Stimulated activated CD4-positive, alpha-beta T cell treated with anti-CD3 and anti-CD28 coated beads, Interleukin-1b, Interleukin-23, amount 100 ng/mL, for 48 hours (primary cell): ENCODE results near the gene TYMP.
A peak's percentile ranks its signal among the peaks of the same experiment; 100 is the strongest.
"Not testable (repeated sequence)": the region's sequence is repeated elsewhere in the genome, so short reads cannot be mapped to it uniquely, and the experiment has no call there.

ENCODE experiments used
- DNase-seq: peaks from one replicate; pipeline ENCODE4 v3.0.0-alpha.2; 2020

The TYMP gene

DNA sequence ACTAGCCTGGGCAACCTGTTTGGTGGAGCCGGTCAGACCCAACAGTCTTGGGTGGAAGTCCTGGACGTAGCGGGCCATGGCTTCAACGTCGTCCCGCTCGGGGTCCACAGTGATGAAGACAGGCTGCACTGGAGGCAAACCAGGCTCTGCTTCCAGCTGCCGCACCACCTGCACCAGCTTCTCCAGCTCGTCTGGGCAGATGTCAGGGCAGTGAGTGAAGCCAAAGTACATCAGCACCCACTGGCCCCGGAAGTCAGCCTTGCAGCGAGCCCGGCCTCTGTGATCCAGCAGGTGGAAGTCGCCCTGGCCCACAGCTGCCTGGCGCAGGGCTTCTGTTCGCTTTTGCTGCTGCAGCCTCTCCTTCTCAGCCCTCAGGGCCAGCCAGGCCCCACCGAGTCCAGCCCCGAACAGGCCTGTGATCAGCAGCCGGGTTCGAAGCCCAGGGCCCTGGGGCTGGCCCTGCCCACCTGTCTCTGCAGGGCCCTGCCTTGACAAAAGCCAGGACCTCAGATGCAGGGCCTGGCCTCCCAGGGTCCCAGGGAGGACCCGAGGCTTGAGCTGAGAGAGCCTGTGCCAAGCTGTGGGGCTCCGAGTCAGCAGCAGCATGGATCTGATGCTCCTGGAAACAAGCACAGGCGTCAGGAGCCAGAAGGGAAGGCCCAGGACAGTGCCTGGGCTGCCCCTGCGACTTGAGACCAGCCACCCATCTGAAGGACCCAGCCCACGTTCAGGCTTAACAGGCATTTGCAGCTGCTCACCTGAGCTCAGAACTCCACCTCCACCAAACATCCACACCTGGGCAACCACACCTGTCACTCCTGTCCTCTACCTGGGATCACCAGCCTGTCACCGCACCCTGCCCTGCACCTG lies 5.8 kb downstream of the TYMP start:
- no peak for DNase-seq

DNA sequence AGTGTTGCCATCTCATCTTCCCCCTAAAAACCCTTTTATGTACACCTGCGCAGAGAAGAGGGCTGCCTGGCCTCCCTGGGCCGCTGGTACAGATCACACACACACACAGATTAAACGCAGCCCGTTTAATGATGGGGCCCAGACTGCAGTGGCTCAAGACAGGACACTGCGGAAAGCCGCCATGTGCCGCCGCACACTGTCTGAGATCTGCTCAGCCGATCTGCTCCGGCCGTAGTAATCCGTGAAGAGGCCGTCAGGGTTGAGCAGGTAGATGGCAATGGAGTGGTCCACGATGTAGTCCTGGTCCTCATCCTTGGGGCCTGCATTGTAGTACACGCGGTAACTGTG lies 6.4 kb downstream of the TYMP start:
- DNase-seq = no peak

DNA sequence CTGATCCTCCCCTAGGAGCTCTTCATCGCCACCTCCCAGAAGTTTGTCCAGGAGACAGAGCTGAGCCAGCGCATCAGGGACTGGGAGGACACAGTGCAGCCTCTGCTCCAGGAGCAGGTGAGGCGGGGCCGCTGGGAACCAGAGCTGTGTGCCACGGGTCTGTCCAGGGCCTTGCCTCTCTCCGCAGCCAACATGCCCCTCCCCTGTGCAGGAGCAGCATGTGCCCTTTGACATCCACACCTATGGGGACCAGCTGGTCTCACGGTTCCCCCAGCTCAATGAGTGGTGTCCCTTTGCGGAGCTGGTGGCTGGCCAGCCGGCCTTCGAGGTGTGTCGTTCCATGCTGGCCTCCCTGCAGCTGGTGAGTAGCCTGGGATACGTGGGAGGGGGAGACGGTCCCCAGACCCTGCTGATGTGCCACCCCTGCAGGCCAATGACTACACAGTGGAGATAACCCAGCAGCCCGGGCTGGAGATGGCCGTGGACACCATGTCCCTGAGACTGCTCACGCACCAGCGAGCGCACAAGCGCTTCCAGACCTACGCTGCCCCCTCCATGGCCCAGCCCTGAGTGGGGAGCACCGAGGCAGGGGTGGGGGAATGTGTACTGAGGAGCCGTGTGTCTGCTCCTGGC lies 6.9 kb downstream of the TYMP start:
- DNase-seq = no peak

DNA sequence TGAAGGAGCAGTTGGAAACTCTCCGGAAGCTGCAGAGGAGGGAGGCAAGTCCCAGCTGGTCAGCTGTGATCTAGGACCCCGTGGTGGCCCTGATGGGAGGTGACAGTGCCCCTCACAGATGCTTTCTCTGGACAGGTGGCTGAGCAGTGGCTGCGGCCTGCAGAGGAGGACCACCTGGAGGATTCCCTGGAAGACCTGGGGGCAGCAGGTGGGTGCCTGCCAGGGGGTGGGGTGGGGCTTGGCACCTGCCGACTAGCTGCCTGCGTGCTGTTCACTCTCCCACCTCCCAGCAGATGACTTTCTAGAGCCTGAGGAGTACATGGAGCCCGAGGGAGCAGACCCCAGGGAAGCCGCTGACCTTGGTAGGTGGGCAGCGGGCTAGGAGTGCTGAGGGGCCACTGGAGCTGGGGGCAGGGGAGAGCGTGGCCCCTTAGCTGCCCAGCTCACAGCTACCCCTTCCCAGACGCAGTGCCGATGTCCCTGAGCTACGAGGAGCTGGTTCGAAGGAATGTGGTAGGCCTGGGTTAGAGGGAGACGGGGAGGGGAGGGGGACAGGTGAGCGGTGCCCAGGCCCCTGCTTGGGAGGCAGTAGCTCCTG lies 7.5 kb downstream of the TYMP start:
- DNase-seq = no peak

DNA sequence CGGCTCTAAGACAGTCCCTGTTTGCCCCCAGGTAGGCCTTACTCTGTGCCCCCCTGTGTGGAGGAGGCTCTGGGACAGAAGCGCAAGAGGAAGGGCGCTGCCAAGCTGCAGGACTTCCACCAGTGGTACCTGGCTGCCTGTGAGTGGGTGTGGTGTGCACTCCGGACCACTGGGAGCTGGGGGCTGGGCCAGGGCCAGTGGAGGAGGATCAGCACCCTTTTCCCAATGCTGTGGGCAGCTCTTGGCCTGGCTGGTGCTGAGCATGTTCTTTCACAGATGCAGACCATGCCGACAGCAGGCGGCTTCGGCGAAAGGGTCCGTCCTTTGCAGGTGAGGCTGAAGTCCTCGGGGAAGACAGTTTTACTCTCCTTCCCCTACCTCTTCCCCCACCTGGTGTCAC lies 8.1 kb downstream of the TYMP start:
- no peak for DNase-seq

DNA sequence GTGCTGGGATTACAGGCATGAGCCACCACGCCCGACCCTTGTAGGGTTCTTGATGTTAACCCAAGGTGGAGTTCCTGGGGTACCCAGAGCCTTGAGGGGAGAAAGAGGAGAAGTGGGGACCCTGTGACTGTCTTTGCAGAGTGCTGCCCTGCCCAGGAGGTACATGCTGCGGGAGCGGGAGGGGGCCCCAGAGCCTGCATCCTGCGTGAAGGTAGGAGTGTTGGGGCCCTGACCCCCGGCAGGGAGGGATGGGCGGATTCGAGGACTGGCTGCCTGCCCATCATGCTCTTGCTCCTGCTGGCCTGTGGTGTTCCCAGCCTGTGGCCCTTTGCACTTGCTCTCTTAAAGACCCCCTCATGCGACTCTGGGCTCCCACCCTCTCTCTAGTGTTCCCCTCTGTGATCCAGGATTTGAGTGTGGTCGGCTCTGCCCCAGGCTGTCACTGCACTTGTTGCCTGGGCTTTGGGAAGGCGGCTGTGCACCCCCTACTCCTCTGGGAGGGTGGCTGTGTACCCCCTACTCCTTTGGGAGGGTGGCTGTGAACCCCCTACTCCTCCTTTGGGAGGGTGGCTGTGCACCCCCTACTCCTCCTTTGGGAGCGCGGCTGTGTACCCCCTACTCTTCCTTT lies 8.9 kb downstream of the TYMP start:
- no peak for DNase-seq

DNA sequence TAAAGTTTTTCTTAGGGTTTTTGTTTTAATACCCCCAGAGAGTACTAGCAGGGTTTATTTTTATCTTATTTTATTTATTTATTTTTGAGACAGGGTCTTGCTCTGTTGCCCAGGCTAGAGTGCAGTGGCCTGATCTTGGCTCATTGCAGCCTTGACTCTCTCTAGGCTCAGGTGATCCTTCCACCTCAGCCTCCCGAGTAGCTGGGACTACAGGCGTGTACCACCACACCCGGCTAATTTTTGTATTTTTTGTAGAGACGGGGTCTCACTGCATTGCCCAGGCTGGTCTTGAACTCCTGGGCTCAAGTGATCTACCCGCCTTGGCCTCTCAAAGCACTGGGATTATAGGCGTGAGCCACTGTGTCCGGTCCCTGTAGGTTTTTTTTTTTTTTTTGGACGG lies 9.6 kb downstream of the TYMP start:
- not testable (repeated sequence) for DNase-seq

DNA sequence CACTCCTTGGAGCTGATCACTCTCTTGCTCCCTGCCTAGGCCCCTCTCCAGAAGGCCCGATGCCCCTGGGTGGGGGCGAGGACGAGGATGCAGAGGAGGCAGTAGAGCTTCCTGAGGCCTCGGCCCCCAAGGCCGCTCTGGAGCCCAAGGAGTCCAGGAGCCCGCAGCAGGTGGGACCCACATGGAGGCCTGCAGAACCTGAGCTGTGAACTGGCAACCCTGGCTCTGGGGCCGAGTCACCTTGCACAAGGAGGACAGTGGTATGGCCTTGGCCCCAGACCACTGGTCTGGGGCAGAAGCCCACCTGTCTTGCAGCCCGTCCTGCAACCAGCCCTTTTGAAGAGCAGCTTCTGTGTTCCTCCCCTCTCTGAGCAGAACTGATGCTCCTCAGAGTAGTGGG lies 10.7 kb downstream of the TYMP start:
- DNase-seq = no peak

DNA sequence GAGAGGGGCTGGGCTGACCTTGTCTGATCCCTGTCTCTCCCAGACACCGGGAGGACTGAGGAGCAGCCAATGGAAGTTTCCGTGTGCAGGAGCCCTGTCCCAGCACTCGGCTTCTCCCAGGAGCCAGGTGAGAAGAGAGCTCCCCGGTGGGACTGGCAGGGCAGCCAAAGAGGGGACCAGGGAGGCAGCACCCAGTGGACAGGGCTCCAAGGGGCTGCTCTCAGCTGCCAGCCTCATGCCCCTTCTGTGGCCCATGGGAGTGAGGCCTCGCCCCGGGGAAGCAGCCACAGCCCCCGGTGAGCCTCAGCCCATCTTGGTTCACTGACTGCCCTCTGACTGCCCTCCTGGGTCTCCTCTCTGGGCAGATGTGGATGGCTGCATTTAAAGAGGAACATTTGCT lies 11.2 kb downstream of the TYMP start:
- DNase-seq = no peak

DNA sequence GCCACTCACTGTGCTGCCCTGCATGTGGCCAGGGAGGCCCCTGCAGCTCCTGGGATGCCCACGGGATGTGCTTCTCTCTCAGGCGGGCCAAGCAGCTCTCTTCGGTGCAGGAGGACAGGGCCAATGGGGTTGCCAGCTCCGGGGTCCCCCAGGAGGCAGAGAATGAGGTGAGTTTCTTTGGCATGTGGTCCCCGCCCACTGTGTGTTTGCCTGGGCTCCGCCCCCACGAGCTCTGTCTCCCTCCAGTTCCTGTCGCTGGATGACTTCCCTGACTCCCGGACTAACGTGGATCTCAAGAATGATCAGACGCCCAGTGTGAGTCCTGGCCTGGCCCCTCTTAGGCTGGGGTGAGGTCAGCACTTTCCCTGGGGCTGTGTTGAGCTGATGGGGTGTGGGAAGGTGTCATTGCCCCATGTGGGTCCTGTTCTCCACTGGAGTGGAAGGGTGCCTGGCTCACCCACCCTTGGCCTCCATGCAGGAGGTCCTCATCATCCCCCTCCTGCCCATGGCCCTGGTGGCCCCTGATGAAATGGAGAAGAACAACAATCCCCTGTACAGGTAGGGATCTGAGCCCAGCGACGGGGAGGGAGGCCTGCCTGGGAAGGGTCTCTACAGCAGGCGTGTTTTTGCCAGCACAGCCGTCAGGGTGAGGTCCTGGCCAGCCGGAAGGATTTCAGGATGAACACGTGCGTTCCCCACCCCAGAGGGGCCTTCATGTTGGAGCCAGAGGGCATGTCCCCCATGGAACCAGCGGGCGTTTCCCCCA lies 12.1 kb downstream of the TYMP start:
- DNase-seq = no peak

DNA sequence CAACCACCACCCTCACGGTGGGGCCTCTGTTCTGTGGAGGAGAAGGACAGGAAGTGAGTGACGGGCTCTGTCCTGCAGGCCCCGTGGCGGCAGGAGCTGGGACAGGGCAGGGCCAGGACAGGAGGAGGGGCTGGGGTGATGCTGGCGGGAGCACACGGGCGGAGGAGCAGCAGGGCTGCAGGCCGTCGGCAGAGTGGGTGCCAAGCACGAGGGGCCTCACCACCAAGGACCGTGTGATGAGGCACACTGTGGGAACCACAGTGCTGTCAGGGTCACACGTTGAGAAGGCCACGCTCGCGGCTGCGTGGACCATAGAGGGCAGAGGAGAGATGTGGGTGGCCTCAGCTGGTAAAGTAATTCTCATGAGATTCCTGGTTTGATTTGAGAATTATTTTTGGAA lies 12.9 kb downstream of the TYMP start:
- DNase-seq = no peak

DNA sequence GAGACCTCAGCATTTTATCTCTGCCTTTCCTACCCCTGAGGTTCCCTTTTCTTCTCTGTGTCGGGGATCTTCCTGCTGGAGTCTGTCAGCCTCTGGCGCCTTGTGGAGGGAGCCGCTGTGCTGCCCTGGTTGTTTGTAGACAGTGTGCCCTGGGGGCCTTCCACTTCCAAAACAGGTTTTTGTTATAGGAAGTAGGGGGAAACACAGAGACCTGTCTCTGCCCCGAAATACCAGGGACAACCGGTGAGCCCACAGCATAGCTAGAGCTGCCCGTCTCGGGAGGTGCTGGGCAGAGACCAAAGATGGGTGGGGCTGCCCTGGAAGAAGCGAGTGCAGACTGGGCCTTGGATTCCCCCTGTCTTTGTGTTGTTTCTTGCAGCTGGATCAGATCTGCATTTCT lies 13.7 kb downstream of the TYMP start:
- DNase-seq = no peak

DNA sequence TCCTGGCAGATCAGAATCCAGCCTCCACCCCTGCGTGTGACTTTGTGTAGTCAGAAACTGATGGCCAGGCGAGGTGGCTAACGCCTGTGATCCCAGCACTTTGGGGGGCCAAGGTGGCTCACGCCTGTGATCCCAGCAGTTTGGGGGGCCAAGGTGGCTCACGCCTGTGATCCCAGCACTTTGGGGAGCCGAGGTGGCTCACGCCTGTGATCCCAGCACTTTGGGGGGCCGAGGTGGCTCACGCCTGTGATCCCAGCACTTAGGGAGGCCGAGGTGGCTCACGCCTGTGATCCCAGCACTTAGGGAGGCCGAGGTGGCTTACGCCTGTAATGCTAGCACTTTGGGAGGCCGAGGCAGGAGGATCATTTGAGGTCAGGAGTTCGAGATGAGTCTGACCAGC lies 16.6 kb downstream of the TYMP start:
- DNase-seq = no peak

DNA sequence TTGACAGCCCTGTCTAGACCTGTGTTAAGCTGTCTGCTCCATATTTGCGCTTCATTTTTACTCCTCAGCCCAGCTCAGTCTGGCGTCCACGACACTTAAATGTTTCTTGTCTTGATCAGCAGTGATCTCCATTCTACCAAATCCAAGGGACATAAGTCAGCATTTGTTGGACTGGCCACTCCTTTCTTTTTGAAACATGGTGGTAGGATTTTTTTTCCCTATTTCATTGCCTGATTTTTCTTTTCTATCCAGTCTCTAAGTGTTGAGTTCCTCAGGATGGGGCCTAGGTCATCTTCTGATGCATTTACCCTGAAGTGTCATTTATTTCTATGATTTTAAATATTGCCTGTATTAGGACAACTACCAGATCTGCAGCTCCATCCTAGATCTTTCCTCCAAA lies 20.9 kb downstream of the TYMP start:
- DNase-seq = no peak

DNA sequence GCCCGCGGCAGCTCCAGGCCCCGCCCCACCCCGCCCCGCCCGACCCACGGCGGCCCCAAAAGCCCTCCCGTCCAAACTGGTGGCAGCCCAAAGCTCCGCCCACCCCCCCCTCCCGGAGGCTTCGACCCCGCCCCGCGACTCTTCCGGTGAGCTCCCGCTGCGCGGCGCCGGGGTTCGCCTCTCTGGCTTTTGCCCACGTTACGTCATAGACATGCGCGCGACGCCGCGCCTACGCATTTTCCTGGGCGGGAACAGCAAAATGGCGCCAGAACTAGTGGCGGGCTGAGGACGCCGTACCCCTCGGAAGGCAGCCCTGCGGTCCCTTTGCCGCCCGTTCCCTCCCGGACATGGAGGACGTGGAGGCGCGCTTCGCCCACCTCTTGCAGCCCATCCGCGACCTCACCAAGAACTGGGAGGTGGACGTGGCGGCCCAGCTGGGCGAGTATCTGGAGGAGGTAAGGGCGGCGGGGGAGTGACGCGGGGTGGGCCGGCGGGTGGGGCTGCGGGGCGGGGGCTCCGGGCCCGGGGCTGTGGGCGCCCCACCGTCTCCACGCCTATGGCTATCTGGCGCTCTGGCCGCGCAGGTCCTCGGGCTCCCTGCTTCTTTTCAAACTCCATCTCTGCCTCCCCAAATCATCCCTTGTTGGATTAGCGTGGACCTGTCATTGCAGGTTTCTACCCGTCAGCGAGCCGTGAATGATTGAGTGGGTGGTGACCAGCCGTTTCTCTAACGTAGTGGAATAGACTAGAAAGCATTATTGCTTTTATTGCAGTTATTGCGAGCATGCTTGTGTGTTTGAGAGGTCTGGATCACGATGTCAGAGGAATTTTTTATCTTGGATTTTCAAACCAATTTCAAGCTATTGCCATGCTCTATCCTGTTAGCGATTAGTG lies 21.6 kb downstream of the TYMP start, which contains the start of gene NCAPH2:
Gene NCAPH2, plus strand, starts transcription at position 234 of the 894 bp plus-strand sequence. Its CDS starts 114 bp downstream, at position 348.
- peak; percentile 97 for DNase-seq

DNA sequence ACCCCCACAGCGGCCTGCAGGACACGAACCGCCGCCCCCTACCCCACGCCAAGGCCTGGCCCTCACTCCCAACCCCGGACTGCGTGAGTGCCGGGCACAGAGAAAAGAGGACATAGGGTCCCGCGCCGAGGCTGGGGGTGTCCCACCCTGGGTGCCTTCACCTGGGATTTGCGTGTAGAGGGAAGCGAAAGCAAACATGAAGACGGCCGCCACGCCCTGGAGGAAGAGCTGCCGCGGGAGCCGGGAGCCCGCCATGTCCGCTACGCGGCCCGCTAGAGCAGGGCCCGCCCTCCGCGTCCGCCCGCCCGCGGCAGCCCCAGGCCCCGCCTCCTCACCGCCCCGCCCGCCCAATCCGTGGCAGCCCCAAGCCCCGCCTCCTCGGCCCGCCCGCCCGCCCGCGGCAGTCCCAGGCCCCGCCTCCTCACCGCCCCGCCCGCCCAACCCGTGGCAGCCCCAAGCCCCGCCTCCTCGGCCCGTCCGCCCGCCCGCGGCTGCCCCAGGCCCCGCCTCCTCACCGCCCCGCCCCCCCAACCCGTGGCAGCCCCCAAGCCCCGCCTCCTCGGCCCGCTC lies 22.3 kb downstream of the TYMP start, which contains the start of gene LMF2:
Gene LMF2, minus strand, starts transcription at position 282 of the 570 bp plus-strand sequence. Its CDS starts 27 bp downstream, at position 255.
- peak; percentile 92 for DNase-seq

DNA sequence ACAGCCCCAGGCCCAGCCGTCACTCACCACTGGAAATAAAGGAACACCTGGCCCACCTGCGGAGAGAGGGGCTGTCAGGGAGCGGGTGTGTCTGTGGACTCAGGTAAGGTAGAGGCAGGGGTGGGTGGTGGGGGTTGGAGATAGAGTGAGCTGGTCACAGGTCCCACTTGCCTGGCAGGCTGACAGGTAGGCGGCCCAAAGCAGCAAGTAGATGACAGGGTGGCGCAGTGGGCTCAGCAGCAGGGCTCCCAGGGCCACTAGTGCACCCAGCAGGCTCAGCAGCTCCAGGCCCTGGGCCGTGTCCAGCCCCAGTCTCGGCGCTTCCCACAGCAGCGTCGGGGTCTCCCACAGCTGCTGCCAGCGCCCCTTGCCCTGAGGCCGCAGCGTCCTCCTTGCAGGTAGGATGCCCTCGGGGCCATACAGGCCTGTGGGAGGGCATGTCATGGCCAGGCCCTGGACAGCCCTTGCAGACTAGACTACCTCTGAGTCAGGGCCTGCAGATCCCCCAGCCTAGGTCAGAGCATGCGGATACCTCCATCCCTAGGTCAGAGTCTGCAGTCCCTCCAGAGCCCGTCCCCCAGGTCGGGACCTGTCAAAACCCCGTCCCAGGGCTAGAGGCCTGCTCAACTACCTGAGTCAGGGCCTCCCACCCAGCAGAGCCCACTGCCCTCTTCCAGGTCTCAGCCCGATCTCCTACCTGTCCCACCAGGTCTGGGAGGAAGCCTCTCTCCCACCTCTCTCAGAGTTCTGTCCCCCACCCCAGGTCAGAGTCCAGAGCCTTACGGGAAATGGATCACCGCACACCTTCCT lies 23.0 kb downstream of the TYMP start:
- no peak for DNase-seq

DNA sequence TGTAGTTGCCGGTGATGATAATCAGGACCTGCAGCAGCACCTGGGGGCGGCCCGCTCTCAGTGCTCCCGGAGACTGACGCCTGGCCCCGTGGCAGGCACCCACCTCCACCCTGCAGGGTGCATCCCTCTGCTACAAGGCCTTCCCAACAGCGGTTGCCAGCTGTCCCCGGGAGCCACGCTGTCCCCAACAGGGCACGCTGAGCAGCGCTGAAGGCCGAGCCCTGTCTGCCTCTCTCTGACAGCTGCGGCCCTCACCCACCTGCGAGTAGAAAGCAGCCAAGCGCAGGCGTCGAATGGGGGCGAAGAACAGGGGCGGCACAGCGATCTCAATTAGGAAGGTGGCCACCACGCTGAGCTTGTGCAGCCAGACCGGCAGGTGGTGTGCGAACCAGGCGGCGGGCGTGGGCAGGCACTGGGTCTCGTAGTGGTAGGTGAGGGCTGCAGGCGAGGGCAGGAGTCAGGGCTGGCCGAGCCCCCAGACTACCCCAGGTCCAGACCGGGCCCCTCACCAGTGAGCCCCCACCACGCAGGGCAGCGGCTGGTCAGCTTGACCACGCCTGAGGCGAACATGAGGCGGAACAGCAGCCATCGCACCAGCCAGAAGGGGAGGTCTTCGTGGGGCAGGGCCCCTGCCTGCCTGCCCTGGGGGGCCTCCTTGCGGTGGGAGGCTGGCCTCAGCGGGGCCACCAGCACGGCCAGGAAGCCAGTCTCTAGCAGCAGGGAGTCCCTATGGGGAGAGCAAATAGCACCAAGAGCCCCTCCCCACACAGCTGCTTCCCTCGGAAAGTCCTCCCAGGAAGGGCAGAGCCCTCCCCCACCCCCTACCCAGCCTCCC lies 23.8 kb downstream of the TYMP start:
- no peak for DNase-seq

DNA sequence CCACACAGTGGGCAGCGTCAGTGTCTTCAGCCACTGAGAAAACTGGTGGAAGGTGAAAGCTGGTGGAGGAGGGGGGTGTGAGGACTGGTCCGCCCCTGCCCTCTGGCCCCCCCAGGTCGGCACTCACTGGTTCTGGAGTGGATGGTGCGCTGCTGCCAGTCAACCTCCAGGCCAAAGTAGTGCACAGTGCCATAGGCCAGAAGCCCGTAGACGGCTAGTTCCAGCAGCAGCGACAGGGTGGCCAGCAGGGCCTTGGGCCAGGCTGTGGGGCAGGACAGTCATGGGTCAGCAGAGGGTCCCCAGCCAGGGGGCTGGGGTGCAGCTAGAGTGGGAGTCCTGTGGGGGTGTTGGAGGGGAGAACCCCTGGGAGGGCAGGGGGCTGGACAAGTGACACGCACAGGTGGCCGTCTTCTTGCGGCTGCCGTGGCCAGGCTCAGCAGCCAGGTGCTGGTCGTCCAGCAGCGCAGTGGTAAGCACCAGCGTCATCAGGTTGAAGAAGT lies 24.5 kb downstream of the TYMP start:
- DNase-seq = no peak
